IPS-20b (cell line): ENCODE measurements around the gene CSHL1.
A peak's percentile ranks its signal among the peaks of the same experiment; 100 is the strongest.
"Not testable (repeated sequence)": the region's sequence is repeated elsewhere in the genome, so short reads cannot be mapped to it uniquely, and the experiment has no call there.

Source experiments
- H3K27ac ChIP-seq: one replicate; pipeline ENCODE4 v1.5.1; 2013; ENCODE audit warnings: low read length
- H3K27me3 ChIP-seq: 2 replicates; pipeline ENCODE4 v1.6.1; 2013; ENCODE audit warnings: mild to moderate bottlenecking, low read length, inconsistent platforms; ENCODE audit not compliant: insufficient read depth
- H3K36me3 ChIP-seq: 2 replicates; pipeline ENCODE4 v1.6.1; 2013; ENCODE audit warnings: low read depth, mild to moderate bottlenecking, inconsistent platforms, low read length, moderate library complexity; ENCODE audit not compliant: insufficient read depth
- H3K4me1 ChIP-seq: 2 replicates; pipeline ENCODE4 v1.6.1; 2013; ENCODE audit warnings: mild to moderate bottlenecking, control low read depth, inconsistent platforms, low read length, moderate library complexity; ENCODE audit not compliant: insufficient read depth
- H3K4me3 ChIP-seq: 2 replicates; pipeline ENCODE4 v1.5.1; 2013; ENCODE audit warnings: mild to moderate bottlenecking, low read length, inconsistent platforms
- H3K9ac ChIP-seq: 2 replicates; pipeline ENCODE4 v1.6.1; 2013; ENCODE audit warnings: low read depth, mild to moderate bottlenecking, inconsistent platforms, low read length, moderate library complexity
- H3K9me3 ChIP-seq: 2 replicates; pipeline ENCODE4 v1.6.1; 2013; ENCODE audit warnings: mild to moderate bottlenecking, low read depth, low read length, inconsistent platforms; ENCODE audit not compliant: insufficient read depth

Gene CSHL1

GRCh38 chr17:63927464-63928171, 16.6 kb upstream of the CSHL1 start:
- H3K27ac ChIP-seq: no peak overlapping the region
- H3K9ac ChIP-seq: no peak overlapping the region
- no peaks in the 10 kb centered on the region for H3K27me3 ChIP-seq
- no peak overlapping the region for H3K4me3 ChIP-seq
- no peaks in the 10 kb centered on the region; the same call in 1 of the 2 replicates for H3K4me1 ChIP-seq
- no peaks in the 10 kb centered on the region for H3K9me3 ChIP-seq
- no peaks in the 10 kb centered on the region for H3K36me3 ChIP-seq

GRCh38 chr17:63926164-63926563, 15.1 kb upstream of the CSHL1 start:
- no peak overlapping the region for H3K9ac ChIP-seq
- H3K27ac ChIP-seq: no peak overlapping the region
- H3K4me1 ChIP-seq: no peaks in the 10 kb centered on the region; the same call in 1 of the 2 replicates

GRCh38 chr17:63925615-63926014, 14.6 kb upstream of the CSHL1 start:
- Histone ChIP-seq H3K4me1 (no peaks in the 10 kb centered on the region), H3K4me3 (no peak overlapping the region), H3K9ac (no peak overlapping the region), H3K27ac (no peak overlapping the region), H3K36me3 (no peaks in the 10 kb centered on the region), H3K9me3 (no peaks in the 10 kb centered on the region), H3K27me3 (no peaks in the 10 kb centered on the region)

More at GRCh38 chr17:63926164-63926563, 15.1 kb upstream of the CSHL1 start:
- Histone ChIP-seq H3K4me3 (no peak overlapping the region), H3K27me3 (no peaks in the 10 kb centered on the region), H3K9me3 (no peaks in the 10 kb centered on the region), H3K36me3 (no peaks in the 10 kb centered on the region)

GRCh38 chr17:63922402-63922801, 11.3 kb upstream of the CSHL1 start:
- H3K9ac ChIP-seq, H3K27ac ChIP-seq, H3K9me3 ChIP-seq, H3K4me1 ChIP-seq, H3K27me3 ChIP-seq, H3K4me3 ChIP-seq, H3K36me3 ChIP-seq: not testable (repeated sequence)

- H3K9ac ChIP-seq, H3K9me3 ChIP-seq, H3K27me3 ChIP-seq, H3K36me3 ChIP-seq, H3K4me3 ChIP-seq, H3K4me1 ChIP-seq, H3K27ac ChIP-seq: not testable (repeated sequence)
Measured at GRCh38 chr17:63920779-63921178, 9.7 kb upstream of the CSHL1 start.

- H3K9ac ChIP-seq, H3K9me3 ChIP-seq, H3K4me1 ChIP-seq, H3K27me3 ChIP-seq, H3K4me3 ChIP-seq, H3K36me3 ChIP-seq, H3K27ac ChIP-seq: not testable (repeated sequence)
Measured at GRCh38 chr17:63920050-63920449, 9.0 kb upstream of the CSHL1 start.

GRCh38 chr17:63919311-63919723, 8.3 kb upstream of the CSHL1 start:
- no peak overlapping the region for H3K9ac ChIP-seq
- H3K36me3 ChIP-seq: no peaks in the 10 kb centered on the region
- H3K9me3 ChIP-seq: no peaks in the 10 kb centered on the region
- peaks cover 4% of the 10 kb centered on the region; the same call in 1 of the 2 replicates for H3K4me1 ChIP-seq
- H3K4me3 ChIP-seq: no peak overlapping the region
- no peak overlapping the region for H3K27ac ChIP-seq
- no peaks in the 10 kb centered on the region; the same call in 1 of the 2 replicates for H3K27me3 ChIP-seq

- H3K4me3 ChIP-seq: peak within 1 kb of the TSS; percentile 54; the same call in 1 of the 2 replicates
- H3K27me3 ChIP-seq, H3K4me1 ChIP-seq, H3K36me3 ChIP-seq, H3K9ac ChIP-seq, H3K9me3 ChIP-seq, H3K27ac ChIP-seq: not testable (repeated sequence)
Measured at GRCh38 chr17:63918789-63919305, 7.8 kb upstream of the CSHL1 start, which contains the start of gene GH1. TSS of gene GH1 (minus strand) at chr17:63918839. CDS start at chr17:63918776, 63 bp downstream.

- Histone ChIP-seq H3K4me1 (peaks cover 4% of the 10 kb centered on the region; the same call in 1 of the 2 replicates), H3K36me3 (no peaks in the 10 kb centered on the region), H3K9me3 (no peaks in the 10 kb centered on the region), H3K27me3 (no peaks in the 10 kb centered on the region; the same call in 1 of the 2 replicates), H3K27ac (no peak overlapping the region), H3K4me3 (peak overlapping the region; percentile 54; the same call in 1 of the 2 replicates), H3K9ac (no peak overlapping the region)
Measured at GRCh38 chr17:63918305-63918704, 7.2 kb upstream of the CSHL1 start.

- Histone ChIP-seq H3K27ac (no peak overlapping the region), H3K36me3 (no peaks in the 10 kb centered on the region), H3K27me3 (no peaks in the 10 kb centered on the region; the same call in 1 of the 2 replicates), H3K9ac (no peak overlapping the region), H3K4me3 (peak overlapping the region; percentile 54; the same call in 1 of the 2 replicates), H3K9me3 (no peaks in the 10 kb centered on the region), H3K4me1 (peaks cover 4% of the 10 kb centered on the region; the same call in 1 of the 2 replicates)
Measured at GRCh38 chr17:63917646-63918045, 6.6 kb upstream of the CSHL1 start.

- not testable (repeated sequence) for H3K27ac ChIP-seq, H3K9ac ChIP-seq, H3K27me3 ChIP-seq, H3K9me3 ChIP-seq, H3K4me1 ChIP-seq, H3K4me3 ChIP-seq, H3K36me3 ChIP-seq
Measured at GRCh38 chr17:63917206-63917605, 6.1 kb upstream of the CSHL1 start.

- H3K4me3 ChIP-seq: no peak overlapping the region
- no peak overlapping the region for H3K9ac ChIP-seq
- H3K27ac ChIP-seq: no peak overlapping the region
- H3K36me3 ChIP-seq: no peaks in the 10 kb centered on the region
- no peaks in the 10 kb centered on the region; the same call in 1 of the 2 replicates for H3K27me3 ChIP-seq
- peaks cover 4% of the 10 kb centered on the region; the same call in 1 of the 2 replicates for H3K4me1 ChIP-seq
- no peaks in the 10 kb centered on the region for H3K9me3 ChIP-seq
Measured at GRCh38 chr17:63916566-63917185, 5.6 kb upstream of the CSHL1 start.
